Measurements from ENCODE around the gene NFATC4.

DNA sequence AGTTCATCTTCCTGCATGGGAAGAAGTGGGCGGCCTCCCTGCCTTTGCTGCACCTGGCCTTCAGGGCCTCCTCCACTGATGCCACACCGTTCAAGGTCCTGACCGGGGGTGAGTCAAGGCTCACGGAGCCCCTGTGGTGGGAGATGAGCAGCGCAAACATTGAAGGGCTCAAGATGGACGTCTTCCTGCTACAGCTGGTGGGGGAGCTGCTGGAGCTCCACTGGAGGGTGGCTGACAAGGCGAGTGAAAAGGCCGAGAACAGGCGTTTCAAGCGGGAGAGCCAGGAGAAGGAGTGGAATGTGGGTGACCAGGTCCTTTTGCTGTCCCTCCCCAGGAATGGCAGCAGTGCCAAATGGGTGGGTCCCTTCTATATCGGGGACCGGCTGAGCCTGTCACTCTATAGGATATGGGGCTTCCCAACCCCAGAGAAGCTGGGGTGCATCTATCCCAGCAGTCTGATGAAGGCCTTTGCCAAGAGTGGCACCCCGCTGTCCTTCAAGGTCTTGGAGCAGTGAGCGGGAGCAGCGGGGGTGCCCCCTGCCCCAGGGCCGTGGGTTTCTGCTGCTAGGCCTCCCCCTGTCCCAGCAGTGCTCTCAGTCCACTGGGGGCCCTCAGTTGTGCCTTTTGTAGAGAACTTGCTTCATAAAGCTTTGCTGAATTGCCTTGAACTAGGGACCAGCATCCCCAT lies 49.1 kb downstream of the NFATC4 start:
- TF ChIP-seq FOS (IDR thresholded peaks at IDR 0.05; ENCODE audit: borderline replicate concordance, extremely low read depth, insufficient read length) (no peak), HDAC2 (IDR thresholded peaks at IDR 0.05) (no peak), MYC (IDR thresholded peaks at IDR 0.05; ENCODE audit: insufficient read depth, insufficient read length, insufficient replicate concordance, low read length, severe bottlenecking) (no peak), EZH2 (IDR thresholded peaks at IDR 0.05; ENCODE audit: borderline replicate concordance, control insufficient read depth, low read depth, low read length) (no peak), CEBPZ (IDR thresholded peaks at IDR 0.05; ENCODE audit: low read depth, low read length) (no peak), ATF2 (IDR thresholded peaks at IDR 0.05; ENCODE audit: low read length) (no peak), SRF (IDR thresholded peaks at IDR 0.05; ENCODE audit: low read depth in 2 of 2, low read length in 2 of 2) (no peak), USF1 (IDR thresholded peaks at IDR 0.05; ENCODE audit: borderline replicate concordance, extremely low read length, insufficient read depth, low read depth, low read length) (no peak), RFX5 (IDR thresholded peaks at IDR 0.05; ENCODE audit: low read depth, low read length) (no peak), RELA (IDR thresholded peaks at IDR 0.05; ENCODE audit: borderline replicate concordance, partially characterized antibody) (no peak)
- TF ChIP-seq, protein P1, sequence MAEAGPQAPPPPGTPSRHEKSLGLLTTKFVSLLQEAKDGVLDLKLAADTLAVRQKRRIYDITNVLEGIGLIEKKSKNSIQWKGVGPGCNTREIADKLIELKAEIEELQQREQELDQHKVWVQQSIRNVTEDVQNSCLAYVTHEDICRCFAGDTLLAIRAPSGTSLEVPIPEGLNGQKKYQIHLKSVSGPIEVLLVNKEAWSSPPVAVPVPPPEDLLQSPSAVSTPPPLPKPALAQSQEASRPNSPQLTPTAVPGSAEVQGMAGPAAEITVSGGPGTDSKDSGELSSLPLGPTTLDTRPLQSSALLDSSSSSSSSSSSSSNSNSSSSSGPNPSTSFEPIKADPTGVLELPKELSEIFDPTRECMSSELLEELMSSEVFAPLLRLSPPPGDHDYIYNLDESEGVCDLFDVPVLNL (IDR thresholded peaks at IDR 0.05; ENCODE audit: low read depth, low read length): no peak
- TF ChIP-seq, protein P2, sequence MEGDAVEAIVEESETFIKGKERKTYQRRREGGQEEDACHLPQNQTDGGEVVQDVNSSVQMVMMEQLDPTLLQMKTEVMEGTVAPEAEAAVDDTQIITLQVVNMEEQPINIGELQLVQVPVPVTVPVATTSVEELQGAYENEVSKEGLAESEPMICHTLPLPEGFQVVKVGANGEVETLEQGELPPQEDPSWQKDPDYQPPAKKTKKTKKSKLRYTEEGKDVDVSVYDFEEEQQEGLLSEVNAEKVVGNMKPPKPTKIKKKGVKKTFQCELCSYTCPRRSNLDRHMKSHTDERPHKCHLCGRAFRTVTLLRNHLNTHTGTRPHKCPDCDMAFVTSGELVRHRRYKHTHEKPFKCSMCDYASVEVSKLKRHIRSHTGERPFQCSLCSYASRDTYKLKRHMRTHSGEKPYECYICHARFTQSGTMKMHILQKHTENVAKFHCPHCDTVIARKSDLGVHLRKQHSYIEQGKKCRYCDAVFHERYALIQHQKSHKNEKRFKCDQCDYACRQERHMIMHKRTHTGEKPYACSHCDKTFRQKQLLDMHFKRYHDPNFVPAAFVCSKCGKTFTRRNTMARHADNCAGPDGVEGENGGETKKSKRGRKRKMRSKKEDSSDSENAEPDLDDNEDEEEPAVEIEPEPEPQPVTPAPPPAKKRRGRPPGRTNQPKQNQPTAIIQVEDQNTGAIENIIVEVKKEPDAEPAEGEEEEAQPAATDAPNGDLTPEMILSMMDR (IDR thresholded peaks at IDR 0.05 in 2 of 3, conservative IDR thresholded peaks at IDR 0.05 in 1 of 3; ENCODE audit: control insufficient read depth in 2 of 3, extremely low read depth in 1 of 3, insufficient read depth in 1 of 3, low read depth in 3 of 3, low read length in 3 of 3): no peak
